Mucosa of stomach (tissue), 1 donor: ENCODE measurements around the gene HELZ2.
"Not testable (repeated sequence)": the region's sequence is repeated elsewhere in the genome, so short reads cannot be mapped to it uniquely, and the experiment has no call there.

Experiments used
- H3K27me3 ChIP-seq: one replicate; pipeline ENCODE4 v1.7.0; 2013; ENCODE audit warnings: mild to moderate bottlenecking, low read length; ENCODE audit not compliant: control insufficient read depth, insufficient read depth
- H3K36me3 ChIP-seq: one replicate; pipeline ENCODE4 v1.7.0; 2013; ENCODE audit warnings: low read length; ENCODE audit not compliant: control insufficient read depth, insufficient read depth
- H3K4me1 ChIP-seq: one replicate; pipeline ENCODE4 v1.7.0; 2013; ENCODE audit warnings: mild to moderate bottlenecking, low read length; ENCODE audit not compliant: control insufficient read depth, insufficient read depth
- H3K4me3 ChIP-seq: one replicate; pipeline ENCODE4 v1.7.0; 2013; ENCODE audit warnings: low read length
- H3K9ac ChIP-seq: one replicate; pipeline ENCODE4 v1.7.0; 2013; ENCODE audit warnings: mild to moderate bottlenecking, low read length, moderate library complexity
- H3K9me3 ChIP-seq: one replicate; pipeline ENCODE4 v1.7.0; 2013; ENCODE audit warnings: mild to moderate bottlenecking, low read length, moderate library complexity; ENCODE audit not compliant: control insufficient read depth
- donor health status: Pancreatic carcinoma.

Gene HELZ2

DNA sequence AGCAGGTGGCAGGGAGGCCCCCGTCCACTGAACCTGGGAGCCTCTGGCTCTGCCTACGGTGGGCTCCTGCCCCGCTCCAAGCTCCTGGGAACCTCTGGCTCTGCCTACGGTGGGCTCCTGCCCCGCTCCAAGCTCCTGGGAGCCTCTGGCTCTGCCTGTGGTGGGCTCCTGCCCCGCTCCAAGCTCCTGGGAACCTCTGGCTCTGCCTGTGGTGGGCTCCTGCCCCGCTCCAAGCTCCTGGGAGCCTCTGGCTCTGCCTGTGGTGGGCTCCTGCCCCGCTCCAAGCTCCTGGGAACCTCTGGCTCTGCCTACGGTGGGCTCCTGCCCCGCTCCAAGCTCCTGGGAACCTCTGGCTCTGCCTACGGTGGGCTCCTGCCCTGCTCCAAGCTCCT is 3.0 kb downstream of the HELZ2 start:
- H3K9me3 ChIP-seq, H3K36me3 ChIP-seq, H3K27me3 ChIP-seq, H3K4me3 ChIP-seq, H3K9ac ChIP-seq: not testable (repeated sequence)
- H3K4me1 ChIP-seq, result peaks cover 11% of the 10 kb centered on the region

DNA sequence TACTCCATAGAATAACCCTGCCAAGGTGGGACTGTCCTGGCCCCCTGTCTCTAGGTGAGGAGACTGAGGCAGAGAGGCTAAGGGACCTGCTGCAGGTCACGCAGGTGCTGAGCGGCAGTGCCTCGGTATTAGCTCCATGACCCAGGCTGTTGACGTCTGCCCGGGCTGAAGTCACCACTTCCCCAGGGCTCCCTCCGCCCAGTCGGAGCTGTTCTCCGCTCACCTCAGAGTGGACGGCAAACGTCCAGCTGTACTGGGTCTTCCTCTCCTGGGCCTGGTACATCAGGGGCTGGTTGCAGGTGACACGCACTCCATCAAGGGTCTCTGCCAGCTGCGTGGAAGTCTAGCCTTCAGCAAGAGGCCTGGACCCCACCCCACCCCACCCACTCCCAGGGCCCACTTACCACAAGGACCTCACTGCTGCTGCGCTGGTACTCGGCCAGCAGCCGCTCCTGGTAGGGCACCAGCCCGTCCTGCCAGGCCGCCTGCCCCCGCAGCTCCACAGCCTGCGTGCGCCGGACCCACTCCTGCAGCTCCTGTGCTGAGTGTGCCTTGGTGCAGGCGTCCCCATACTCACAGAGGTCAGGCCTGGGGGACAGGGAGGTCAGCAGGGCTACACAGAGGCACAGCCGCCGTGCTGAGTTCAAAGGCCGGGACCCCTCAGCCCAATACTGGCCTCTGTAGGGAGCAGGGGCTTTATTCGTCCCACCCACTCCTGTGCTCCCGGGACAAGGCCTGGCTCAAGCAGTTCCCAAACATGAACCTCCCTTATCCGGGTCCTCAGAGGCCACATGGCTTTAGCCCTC is 3.6 kb downstream of the HELZ2 start:
- Histone ChIP-seq H3K9me3 (no peaks in the 10 kb centered on the region), H3K27me3 (no peaks in the 10 kb centered on the region), H3K36me3 (peaks cover 4% of the 10 kb centered on the region), H3K9ac (no peak overlapping the region), H3K4me1 (peaks cover 11% of the 10 kb centered on the region), H3K4me3 (no peak overlapping the region)

DNA sequence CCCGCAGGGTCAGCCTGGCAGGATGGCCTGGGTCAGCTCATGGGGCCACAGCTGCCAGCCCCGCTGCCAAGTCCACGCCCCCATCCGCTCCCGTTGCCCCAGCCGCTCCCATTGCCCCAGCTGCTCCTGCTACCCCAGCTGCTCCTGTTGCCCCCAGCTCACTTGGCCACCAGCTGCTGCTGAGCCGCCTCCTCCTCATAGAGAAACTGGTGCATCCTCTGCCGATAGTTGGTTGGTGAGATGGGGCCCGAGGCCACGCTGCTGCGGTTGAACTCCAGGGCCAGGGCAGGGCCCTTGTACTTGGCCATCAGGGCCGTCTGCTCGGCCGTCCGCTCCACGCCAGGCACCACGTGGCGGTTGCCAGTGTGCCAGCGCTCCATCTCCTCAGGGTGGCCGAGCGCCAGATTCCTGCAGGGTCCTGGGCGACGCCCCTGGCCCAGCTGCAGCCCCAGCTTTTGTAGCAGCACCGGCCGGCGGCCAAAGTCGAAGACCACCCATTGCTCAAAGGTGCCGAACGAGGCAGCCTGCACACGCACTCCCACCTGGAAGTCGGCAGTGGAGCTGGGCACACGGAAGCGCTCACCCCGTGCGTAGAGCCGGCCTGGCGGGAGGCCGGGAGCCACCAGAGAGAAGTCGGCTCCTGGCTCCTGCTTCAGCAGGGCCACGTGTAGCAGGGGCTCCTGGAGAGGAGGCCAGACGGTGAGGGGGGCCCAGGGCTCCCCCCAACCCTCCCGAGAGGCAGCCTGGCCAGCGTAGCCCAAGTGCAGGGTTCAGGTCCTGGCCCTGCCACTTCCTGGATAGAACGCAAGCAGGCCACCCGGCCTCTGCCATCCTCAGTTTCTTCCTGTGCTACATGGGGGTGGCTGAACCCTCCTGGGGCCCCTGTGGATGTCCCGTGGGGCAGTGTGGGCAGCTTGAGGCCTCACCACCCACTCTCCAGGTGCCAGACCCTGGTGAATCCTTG is 4.8 kb downstream of the HELZ2 start:
- Histone ChIP-seq H3K4me3 (no peak overlapping the region), H3K9me3 (no peaks in the 10 kb centered on the region), H3K27me3 (no peaks in the 10 kb centered on the region), H3K36me3 (peaks cover 4% of the 10 kb centered on the region), H3K9ac (no peak overlapping the region), H3K4me1 (peaks cover 6% of the 10 kb centered on the region)

DNA sequence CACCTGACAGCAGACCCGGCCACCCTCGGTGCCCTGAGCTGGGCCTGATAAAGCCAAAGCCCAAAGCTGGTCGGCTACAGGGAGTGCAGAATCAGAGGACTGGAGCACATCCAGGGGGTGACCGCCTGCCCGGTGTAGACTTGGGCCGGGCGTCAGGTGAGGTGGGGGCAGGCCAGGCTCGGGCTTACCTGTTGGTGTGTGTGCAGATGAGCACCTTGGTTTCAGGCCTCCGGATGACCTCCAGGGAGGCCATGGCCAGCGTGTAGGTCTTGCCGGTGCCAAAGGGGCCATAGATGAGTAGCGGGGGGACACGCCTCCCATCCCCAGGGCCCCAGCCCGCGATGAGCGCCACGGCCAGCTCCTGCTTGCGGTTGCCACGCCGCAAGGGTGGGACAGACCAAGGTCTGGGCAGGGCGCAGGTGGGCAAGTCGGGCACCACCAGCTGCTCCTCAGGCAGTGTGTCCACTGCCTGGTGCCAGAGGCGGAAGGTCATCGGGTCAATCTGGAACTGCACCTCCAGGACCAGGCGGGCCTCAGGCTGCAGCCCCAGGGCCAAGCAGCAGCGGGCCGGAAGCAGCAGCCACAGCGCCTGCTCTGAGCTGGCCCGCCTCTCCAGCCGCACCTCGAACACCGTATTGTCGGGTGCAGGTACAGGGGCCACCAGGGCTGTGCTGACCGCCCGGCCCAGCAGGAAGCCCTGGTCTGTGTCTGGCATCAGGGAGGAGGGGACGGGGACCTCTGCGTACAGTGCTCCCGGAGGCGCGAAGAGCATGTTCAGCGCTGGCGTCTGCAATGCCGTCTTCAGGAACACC is 5.7 kb downstream of the HELZ2 start:
- Histone ChIP-seq H3K9me3 (no peaks in the 10 kb centered on the region), H3K27me3 (no peaks in the 10 kb centered on the region), H3K36me3 (peaks cover 4% of the 10 kb centered on the region), H3K4me3 (no peak overlapping the region), H3K4me1 (peaks cover 4% of the 10 kb centered on the region), H3K9ac (no peak overlapping the region)

DNA sequence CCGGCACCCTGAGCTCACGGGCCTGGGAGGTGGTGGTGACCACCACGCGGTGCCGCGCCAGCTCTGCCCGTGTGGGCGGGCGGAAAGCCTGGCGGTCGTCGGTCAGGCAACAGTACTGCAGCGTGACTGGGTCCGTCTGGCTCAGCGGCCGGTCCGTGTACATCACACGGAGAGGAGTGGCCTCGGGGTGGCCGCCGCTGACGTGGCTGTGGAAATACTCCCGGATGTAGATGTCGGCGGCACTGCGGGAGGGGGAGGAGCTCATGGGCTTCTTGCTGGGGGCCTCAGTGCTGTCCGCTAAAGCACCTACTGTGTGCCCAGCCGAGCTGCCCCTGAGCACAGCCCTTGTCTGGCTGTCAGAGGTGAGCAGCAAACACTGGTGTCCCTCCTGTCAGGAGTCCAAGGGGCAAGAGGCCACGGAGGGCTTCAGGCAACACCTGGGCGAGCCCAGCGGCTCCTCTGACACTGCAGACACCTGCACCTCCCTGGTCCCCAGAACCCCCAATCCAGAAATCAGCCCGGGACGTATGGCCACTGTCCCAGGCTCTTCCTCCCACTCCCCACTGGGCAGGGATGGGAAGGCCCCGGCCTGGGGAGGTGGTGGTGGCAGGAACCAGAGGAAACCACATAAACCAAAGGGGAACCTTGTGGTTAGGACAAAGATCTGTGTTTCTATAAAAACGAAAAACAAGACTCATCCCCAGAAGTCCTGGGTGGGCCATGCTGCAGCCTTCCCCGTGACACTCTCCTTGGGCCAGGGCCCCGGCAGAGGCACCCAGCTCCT is 6.5 kb downstream of the HELZ2 start:
- Histone ChIP-seq H3K9ac (no peak overlapping the region), H3K4me1 (no peaks in the 10 kb centered on the region), H3K27me3 (no peaks in the 10 kb centered on the region), H3K9me3 (no peaks in the 10 kb centered on the region), H3K36me3 (peaks cover 9% of the 10 kb centered on the region), H3K4me3 (no peak overlapping the region)

DNA sequence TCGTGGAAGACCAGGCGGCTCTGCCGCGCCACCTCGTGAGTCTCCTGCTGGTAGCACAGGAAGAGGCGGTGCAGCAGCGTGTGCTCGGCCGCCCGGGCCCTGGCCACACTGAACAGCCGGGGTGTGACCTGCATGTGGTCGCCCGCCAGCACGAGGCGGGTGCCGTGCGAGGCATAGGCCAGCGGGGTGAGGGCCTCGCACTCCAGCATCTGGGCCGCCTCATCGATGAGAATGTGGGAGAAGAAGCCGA is 7.0 kb downstream of the HELZ2 start:
- Histone ChIP-seq H3K27me3 (no peaks in the 10 kb centered on the region), H3K4me3 (no peak overlapping the region), H3K9me3 (no peaks in the 10 kb centered on the region), H3K9ac (no peak overlapping the region), H3K36me3 (peaks cover 13% of the 10 kb centered on the region), H3K4me1 (no peaks in the 10 kb centered on the region)

DNA sequence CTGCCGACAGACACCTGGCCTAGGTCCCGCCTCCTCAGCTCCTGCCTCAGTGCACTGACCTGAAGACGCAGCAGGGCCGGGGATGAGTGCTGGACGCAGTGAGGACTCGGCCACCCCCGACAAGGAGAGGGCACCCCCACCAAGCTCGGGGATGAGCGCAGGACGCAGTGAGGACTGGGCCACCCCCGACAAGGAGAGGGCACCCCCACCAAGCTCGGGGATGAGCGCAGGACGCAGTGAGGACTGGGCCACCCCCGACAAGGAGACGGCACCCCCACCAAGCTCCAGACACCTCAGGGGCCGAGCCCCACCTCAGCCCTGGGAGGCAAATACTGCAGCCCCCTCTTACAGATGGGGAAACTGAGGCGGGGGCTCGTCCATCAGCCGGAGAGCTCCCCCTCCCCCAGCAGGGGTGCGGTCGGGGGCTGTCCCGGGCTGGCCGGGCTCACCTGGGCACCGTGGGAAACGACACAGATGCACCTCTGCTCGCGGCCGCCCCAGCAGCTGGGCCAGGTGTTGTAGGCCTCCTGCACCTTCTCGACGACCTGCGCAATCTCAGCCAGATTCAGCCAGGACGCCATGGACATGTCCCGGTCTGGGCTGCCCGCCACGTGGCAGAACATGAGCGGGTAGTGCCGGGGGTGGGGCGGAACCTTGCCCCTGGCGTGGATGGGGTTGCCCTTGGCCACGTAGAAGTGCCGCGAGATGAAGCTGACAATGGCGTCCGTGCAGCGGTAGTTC is 7.5 kb downstream of the HELZ2 start:
- Histone ChIP-seq H3K9me3 (no peaks in the 10 kb centered on the region), H3K4me3 (no peak overlapping the region), H3K36me3 (peaks cover 14% of the 10 kb centered on the region), H3K27me3 (no peaks in the 10 kb centered on the region), H3K9ac (no peak overlapping the region), H3K4me1 (no peaks in the 10 kb centered on the region)

DNA sequence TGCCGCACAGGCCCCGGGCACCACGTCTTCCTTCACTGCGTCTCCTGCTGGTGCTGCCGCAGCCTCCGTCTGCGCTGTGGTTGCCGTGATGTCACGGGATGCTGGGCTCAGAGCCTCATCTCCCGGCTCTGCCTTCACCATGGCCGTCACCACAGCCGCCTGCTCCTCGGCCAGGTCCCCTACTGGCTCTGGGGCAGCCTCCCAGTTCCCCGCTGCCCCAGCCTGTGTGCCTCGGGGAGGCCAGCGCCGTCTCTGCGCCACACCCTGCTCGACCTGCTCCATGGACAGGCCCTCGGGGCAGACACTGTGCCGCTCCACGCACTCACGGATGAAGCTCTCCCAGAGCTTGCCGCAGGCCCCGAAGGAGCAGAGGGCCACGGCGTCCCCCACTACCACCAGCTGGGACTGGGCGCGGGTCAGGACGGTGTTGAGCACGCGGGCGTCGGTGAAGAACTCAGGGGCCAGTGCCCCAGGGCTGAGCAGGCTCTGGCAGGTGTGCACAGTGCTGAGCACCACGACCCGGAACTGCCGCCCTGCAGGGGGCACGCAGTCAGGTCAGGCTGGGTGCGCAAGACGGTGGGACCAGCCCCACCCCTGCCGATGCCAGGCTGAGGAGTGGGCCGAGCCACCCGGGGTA is 8.2 kb downstream of the HELZ2 start:
- Histone ChIP-seq H3K4me3 (no peak overlapping the region), H3K27me3 (no peaks in the 10 kb centered on the region), H3K4me1 (no peaks in the 10 kb centered on the region), H3K36me3 (peaks cover 15% of the 10 kb centered on the region), H3K9me3 (no peaks in the 10 kb centered on the region), H3K9ac (no peak overlapping the region)

DNA sequence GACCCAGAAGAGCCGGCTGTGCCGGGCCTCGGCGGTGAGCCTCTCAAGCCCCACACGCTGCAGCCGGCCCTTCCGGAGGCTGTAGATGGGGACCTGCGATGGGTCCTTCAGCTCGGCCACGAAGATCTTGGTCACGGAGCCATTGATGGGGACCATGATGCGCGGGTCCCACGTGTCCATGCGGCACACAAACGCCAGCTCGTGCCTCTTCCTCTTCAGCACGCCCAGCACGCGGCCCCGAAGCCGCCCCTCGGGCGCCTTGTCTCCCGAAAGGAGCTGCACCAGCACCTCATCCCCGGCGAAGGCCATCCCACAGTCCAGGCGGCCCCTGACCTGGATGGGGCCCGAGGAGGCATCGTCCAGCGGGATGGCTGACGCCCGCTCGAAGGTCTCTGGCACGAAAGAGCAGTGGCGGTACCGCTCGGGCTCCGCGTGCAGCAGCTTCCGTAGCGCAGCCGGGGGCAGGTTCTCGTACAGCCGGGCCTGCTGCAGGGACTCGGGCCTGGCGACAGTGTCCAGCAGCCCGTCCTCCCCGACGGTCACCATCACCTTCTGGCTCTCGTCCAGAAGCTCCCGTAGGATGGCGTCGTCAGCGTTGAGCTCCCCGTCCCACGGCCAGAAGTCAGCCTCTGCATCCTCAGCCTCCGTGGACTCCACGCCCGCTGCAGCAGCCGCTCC is 8.9 kb downstream of the HELZ2 start:
- Histone ChIP-seq H3K9me3 (no peaks in the 10 kb centered on the region), H3K27me3 (no peaks in the 10 kb centered on the region), H3K4me3 (no peak overlapping the region), H3K4me1 (no peaks in the 10 kb centered on the region), H3K36me3 (peaks cover 21% of the 10 kb centered on the region), H3K9ac (no peak overlapping the region)

DNA sequence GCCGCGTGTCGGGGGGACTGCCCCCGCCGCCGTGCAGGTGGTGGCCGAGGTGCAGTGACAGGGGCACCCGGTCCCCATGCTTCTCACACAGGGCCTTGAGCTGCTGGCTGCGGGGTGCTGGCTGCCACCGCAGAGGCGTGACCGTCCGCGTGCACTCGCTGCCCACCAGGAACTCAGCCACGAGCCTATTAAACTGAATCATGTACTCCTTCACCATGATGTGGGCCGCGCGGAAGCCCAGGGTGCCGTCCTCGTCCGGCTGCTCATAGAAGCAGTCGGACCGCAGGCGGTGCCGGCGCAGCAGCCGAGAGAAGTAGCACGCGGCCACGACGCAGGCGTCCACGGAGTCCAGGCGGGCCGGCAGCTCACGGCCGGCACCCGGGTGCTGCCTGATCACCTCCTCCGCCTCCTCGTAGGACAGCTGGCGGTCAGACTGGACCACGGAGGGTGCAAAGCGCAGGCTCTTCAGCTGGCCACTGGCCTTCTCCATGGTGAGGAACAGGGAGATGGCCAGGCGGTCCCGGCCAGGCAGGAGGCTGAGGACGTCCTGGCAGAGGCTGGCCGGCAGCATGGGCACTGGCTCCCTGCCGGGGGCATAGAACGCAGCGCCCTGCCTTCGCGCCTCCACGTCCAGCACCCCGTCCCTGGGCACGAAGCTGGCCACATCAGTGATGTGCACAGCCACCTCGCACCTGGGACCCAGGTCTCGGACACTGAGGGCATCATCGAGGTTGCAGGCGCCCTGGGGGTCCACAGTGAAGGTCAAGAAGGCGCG is 9.8 kb downstream of the HELZ2 start:
- Histone ChIP-seq H3K9ac (no peak overlapping the region), H3K4me3 (no peak overlapping the region), H3K27me3 (no peaks in the 10 kb centered on the region), H3K4me1 (no peaks in the 10 kb centered on the region), H3K36me3 (peaks cover 21% of the 10 kb centered on the region), H3K9me3 (no peaks in the 10 kb centered on the region)
